OCI-LY3 (cell line): ENCODE data around the gene TRAF6.

Source experiments
- CTCF ChIP-seq: fragments of 200-600, 300-600 bp; sonication (generic); IDR thresholded peaks from 2 replicates; pipeline ENCODE4 v1.5.1; 2014; ENCODE audit warnings: antibody characterized with exemption, low read length, low read depth
- EZH2phosphoT487 ChIP-seq: fragments of 200-600 bp; shearing (Covaris generic); IDR thresholded peaks from 2 replicates; pipeline ENCODE4 v1.6.1; 2018; ENCODE audit warnings: antibody characterized with exemption, mixed run types, low read depth

DNA sequence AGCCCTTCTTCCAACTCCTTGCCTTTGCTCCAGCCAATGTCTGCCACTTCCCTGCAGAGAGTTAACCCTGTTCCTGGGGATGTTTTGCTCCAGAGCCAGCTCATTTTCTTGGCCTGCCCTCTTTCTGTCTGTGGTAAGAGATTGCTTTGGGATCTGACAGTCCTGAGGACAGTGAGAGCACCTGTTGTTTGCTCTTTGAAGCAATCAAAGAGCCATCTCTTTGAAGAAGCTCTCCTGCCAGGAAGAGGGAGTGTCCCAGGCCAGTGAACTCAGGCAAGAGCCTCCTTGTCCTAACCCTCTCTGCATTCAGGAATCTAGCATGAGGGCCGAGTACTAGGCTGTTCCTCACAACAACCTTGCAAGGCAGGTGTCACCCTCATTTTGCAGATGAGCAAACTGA lies 42.2 kb downstream of the TRAF6 start:
- TF ChIP-seq CTCF (no peak), EZH2phosphoT487 (no peak)
